Subcutaneous abdominal adipose tissue (tissue), 5 donors: Measurements from ENCODE around the gene INF2.

Source experiments
- H3K27ac ChIP-seq: one replicate; pipeline ENCODE4 v1.7.0; 2013; ENCODE audit warnings: low read depth, mild to moderate bottlenecking, inconsistent platforms, low read length, moderate library complexity
- H3K27me3 ChIP-seq, 5 donors: one replicate each; pipeline ENCODE4 v1.7.0; 2013; ENCODE audit warnings: low read length in 5 of 5, inconsistent platforms in 1 of 5; ENCODE audit not compliant: control insufficient read depth in 5 of 5, insufficient read depth in 4 of 5
- H3K36me3 ChIP-seq, 5 donors: one replicate each; pipeline ENCODE4 v1.7.0; 2013; ENCODE audit warnings: low read length in 5 of 5; ENCODE audit not compliant: control insufficient read depth in 5 of 5, insufficient read depth in 5 of 5
- H3K4me1 ChIP-seq, 5 donors: one replicate each; pipeline ENCODE4 v1.7.0; 2013; ENCODE audit warnings: low read length in 5 of 5, mild to moderate bottlenecking in 3 of 5, moderate library complexity in 1 of 5; ENCODE audit not compliant: control insufficient read depth in 5 of 5, insufficient read depth in 5 of 5
- H3K4me3 ChIP-seq, 5 donors: one replicate each; pipeline ENCODE4 v1.7.0; 2013; ENCODE audit warnings: low read length in 5 of 5, low read depth in 1 of 5
- H3K9ac ChIP-seq, 5 donors: one replicate each; pipeline ENCODE4 v1.7.0; 2013; ENCODE audit warnings: low read length in 5 of 5, mild to moderate bottlenecking in 4 of 5, moderate library complexity in 3 of 5
- H3K9me3 ChIP-seq, 5 donors: one replicate each; pipeline ENCODE4 v1.7.0; 2013; ENCODE audit warnings: low read length in 5 of 5; ENCODE audit not compliant: control insufficient read depth in 5 of 5
- donor health status: healthy.
- donor health status: healthy.
- donor health status: healthy.
- donor health status: healthy.
- donor health status: healthy.

The INF2 gene

GRCh38 chr14:104675447-104675846 is 14.0 kb upstream of the INF2 start:
- Histone ChIP-seq H3K36me3 (no peaks in the 10 kb centered on the region), H3K4me1 (peaks cover 2 to 37% (median 34%) of the 10 kb centered on the region in 5 donors), H3K27me3 (no peaks in the 10 kb centered on the region), H3K27ac (no peak overlapping the region), H3K9me3 (no peaks in the 10 kb centered on the region), H3K9ac (no peak overlapping the region), H3K4me3 (no peak overlapping the region)

GRCh38 chr14:104676130-104676693 is 13.2 kb upstream of the INF2 start:
- no peak overlapping the region for H3K9ac ChIP-seq
- H3K4me1 ChIP-seq = peaks cover 6 to 45% (median 42%) of the 10 kb centered on the region in 5 donors
- H3K27ac ChIP-seq = no peak overlapping the region
- H3K4me3 ChIP-seq = no peak overlapping the region
- H3K36me3 ChIP-seq = no peaks in the 10 kb centered on the region
- H3K27me3 ChIP-seq = no peaks in the 10 kb centered on the region
- no peaks in the 10 kb centered on the region for H3K9me3 ChIP-seq

GRCh38 chr14:104676694-104677511 is 12.5 kb upstream of the INF2 start:
- Histone ChIP-seq H3K4me3 (peak overlapping the region in 4 of 5 donors; percentile 57 to 73 (median 64)), H3K9me3 (no peaks in the 10 kb centered on the region), H3K36me3 (no peaks in the 10 kb centered on the region), H3K9ac (peak overlapping the region in 3 of 5 donors; percentile 63 to 84 (median 83)), H3K4me1 (peaks cover 9 to 52% (median 49%) of the 10 kb centered on the region in 5 donors), H3K27me3 (no peaks in the 10 kb centered on the region), H3K27ac (peak overlapping the region; percentile 80)

- Histone ChIP-seq H3K9me3 (no peaks in the 10 kb centered on the region), H3K9ac (peak overlapping the region; percentile 38 to 84 (median 66)), H3K27ac (peak overlapping the region; percentile 80), H3K36me3 (no peaks in the 10 kb centered on the region), H3K27me3 (no peaks in the 10 kb centered on the region), H3K4me3 (peak overlapping the region; percentile 2 to 73 (median 63)), H3K4me1 (peaks cover 11 to 60% (median 57%) of the 10 kb centered on the region in 5 donors)
Observed at GRCh38 chr14:104677512-104678332, 11.7 kb upstream of the INF2 start.

DNA sequence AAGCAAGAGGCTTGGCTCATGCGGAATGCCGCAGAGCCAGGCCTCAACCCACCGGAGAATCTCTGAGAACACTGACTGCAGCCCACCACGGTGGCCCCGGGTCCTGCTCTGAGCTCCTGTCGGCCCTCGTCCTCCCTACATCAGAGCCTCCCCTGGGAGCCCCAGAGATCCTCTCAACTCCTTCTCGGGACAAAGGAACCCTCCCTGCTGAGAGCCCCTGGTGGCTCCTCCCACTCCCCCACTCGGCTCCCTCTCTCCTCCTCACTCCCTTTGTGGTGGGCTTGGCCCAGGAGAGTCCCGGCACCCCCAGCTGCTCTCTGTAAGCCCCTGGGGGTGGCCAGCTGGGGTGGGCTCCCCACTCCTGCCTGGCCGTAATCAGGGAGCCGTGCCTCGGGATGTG is 11.1 kb upstream of the INF2 start:
- peak overlapping the region; percentile 80 for H3K27ac ChIP-seq
- no peaks in the 10 kb centered on the region for H3K9me3 ChIP-seq
- H3K36me3 ChIP-seq = no peaks in the 10 kb centered on the region
- no peaks in the 10 kb centered on the region for H3K27me3 ChIP-seq
- H3K4me1 ChIP-seq = peaks cover 11 to 62% (median 57%) of the 10 kb centered on the region in 5 donors
- H3K9ac ChIP-seq = peak overlapping the region; percentile 38 to 84 (median 66)
- H3K4me3 ChIP-seq = peak overlapping the region in 4 of 5 donors; percentile 57 to 73 (median 64)

DNA sequence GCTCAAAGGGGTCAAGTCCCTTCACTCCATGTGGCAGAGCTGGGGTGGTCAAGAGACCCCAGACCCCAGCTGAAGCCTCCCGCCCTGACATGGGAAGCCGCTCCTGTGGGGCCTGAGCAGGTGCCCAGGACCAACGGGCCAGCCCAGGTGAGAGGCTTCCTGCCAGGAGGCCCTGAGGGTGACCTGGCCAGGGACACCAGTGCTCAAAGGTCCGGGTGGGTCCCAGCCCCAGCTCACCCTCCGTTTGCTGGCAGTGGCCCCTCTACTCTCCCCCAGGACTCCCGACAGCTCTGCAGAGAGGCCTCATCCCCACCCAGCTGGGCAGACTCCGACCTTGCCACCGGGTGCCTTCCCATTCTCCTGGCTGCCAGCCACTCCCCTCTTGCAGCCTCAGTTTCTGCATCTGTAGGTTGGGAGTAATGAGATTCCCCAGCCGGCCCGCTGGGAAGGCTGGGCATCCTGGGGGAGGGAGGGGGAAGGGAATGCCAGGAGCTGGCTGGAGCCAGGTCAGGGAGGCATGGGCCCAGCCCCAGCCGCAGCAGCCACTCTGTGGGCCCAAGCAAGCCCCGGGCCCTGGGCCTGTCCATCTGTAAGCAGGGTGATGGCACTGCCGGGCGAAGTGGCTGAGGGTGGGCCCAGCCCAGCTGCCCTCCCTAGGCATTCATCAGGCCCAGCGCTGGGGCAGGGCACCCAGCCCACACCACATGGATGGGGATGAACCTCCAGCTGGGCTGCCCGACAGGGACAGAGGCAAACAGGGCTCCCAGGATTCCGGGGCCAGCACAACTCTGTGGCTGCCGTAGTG is 10.3 kb upstream of the INF2 start:
- no peaks in the 10 kb centered on the region for H3K27me3 ChIP-seq
- H3K4me1 ChIP-seq = peaks cover 13 to 62% (median 57%) of the 10 kb centered on the region in 5 donors
- peak overlapping the region; percentile 80 for H3K27ac ChIP-seq
- peak overlapping the region in 3 of 5 donors; percentile 25 to 83 (median 63) for H3K9ac ChIP-seq
- H3K36me3 ChIP-seq = no peaks in the 10 kb centered on the region
- H3K4me3 ChIP-seq = peak overlapping the region in 1 of 5 donors; percentile 73
- no peaks in the 10 kb centered on the region for H3K9me3 ChIP-seq

DNA sequence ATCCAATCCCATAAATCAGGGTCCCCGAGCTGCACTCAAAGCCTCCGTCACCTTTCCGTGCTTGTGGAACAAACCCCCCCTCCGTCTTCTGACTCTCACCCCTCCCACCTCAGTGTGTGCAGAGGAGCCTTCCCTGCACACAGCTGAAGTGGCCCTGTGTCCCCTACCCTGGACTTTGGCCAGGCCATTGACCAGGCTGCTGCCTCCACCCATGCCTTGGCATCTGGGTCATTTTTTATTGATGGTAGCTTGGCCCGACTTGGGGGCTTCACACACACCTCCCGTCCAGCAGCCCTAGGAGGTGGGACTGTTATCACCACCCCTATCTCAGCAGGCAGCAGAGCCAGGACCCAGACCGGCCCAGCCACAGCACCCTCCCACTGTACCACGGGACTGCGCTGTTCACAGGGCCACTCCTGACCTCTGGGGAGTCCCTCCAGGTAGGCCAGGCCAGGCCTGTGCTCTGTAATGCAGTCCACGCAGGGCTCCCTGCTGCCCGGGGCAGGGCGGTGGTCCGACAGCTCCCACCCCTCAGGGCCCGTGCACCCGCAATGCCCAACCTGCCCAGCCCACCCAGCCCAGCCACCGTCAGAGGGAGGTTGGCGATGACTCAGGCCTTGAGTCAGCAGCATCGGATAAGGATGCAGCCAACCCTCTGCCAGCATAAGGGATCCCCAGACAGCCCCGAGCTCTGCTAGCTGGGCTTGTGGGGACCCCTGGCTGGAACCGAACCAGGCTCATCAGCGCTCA is 9.2 kb upstream of the INF2 start:
- Histone ChIP-seq H3K27me3 (no peaks in the 10 kb centered on the region), H3K27ac (peak overlapping the region; percentile 92), H3K9ac (peak overlapping the region in 2 of 5 donors; percentile 43 to 56), H3K4me1 (peaks cover 13 to 62% (median 57%) of the 10 kb centered on the region in 5 donors), H3K4me3 (no peak overlapping the region), H3K9me3 (no peaks in the 10 kb centered on the region), H3K36me3 (no peaks in the 10 kb centered on the region)

DNA sequence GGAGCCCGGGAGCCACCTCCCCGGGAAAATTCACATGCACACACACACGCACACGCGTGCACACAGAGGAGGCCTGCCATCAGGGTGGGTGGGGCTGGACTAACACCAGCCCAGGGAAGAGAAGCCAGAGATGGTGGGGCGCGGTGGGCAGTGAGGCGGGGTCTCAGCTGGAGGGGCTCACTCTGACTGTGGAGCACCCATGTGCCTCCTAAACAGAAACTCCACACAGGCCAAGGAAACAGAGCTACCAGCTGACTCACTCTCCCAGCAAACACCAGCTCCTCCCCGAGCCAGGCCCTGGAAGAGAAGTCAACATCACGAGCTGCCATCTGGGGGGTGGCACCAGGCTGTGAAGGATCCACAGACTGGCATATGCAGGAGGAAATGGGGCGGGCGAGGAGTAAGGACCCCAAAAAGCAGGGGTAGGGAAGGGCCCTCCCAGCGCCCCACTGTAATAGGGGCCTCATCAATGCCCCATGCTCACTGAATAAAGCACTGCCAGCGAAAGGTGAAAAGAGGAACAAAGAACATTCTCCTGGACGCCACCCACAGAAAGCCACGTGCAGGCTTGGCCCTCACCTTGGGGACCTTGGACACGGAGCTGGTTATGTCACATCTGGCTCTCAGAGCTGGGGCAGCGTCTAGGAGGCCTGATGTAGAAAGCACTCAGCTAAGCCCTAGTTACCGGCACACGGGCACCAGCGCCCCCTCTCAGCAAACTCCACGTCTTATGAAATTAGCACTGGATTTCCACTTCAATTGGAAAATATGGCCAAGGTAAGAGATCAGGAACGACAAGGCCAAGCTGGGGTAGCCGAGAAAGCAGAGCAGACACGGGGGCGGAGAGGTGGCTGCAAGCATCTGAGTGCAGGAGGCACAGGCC is 8.4 kb upstream of the INF2 start:
- H3K4me1 ChIP-seq = peaks cover 13 to 62% (median 57%) of the 10 kb centered on the region in 5 donors
- H3K9ac ChIP-seq = peak overlapping the region in 3 of 5 donors; percentile 43 to 59 (median 56)
- no peaks in the 10 kb centered on the region for H3K36me3 ChIP-seq
- H3K4me3 ChIP-seq = peak overlapping the region in 3 of 5 donors; percentile 17 to 42 (median 39)
- no peaks in the 10 kb centered on the region for H3K27me3 ChIP-seq
- H3K27ac ChIP-seq = peak overlapping the region; percentile 92
- no peaks in the 10 kb centered on the region for H3K9me3 ChIP-seq
